Neural cell (in vitro differentiated cells): ENCODE data around the gene ANKFY1. TPM values are rescaled to one million over a fixed set of nuclear protein-coding genes. Genes with fewer than 3 reads are reported as not detected.

Experiments used
- H2AFZ ChIP-seq: fragments of 200-600, 300-800 bp; sonication (generic), shearing (Covaris generic); 2 replicates; pipeline ENCODE4 v1.6.0; 2014; ENCODE audit warnings: low read depth, mild to moderate bottlenecking, antibody characterized with exemption, low read length, moderate library complexity
- H3F3A ChIP-seq: fragments of 200-600 bp; shearing (Covaris generic); 2 replicates; pipeline ENCODE4 v1.6.1; 2016; ENCODE audit warnings: mild to moderate bottlenecking, moderate library complexity, mixed read lengths, antibody characterized with exemption, low read length; ENCODE audit not compliant: insufficient read depth, poor library complexity, severe bottlenecking
- H3K27ac ChIP-seq: fragments of 200-600, 300-800 bp; sonication (generic), shearing (Covaris generic); 2 replicates; pipeline ENCODE4 v1.5.1; 2014; ENCODE audit warnings: mild to moderate bottlenecking, low read length, moderate library complexity
- H3K27me3 ChIP-seq: fragments of 300-800, 200-600 bp; sonication (generic), shearing (Covaris generic); 2 replicates; pipeline ENCODE4 v1.6.0; 2014; ENCODE audit warnings: mild to moderate bottlenecking, low read depth, low read length, moderate library complexity; ENCODE audit not compliant: insufficient read depth
- H3K36me3 ChIP-seq: fragments of 300-800, 200-600 bp; sonication (generic), shearing (Covaris generic); 2 replicates; pipeline ENCODE4 v1.5.1; 2014; ENCODE audit warnings: mild to moderate bottlenecking, antibody characterized with exemption, low read length, moderate library complexity; ENCODE audit not compliant: insufficient read depth
- H3K4me2 ChIP-seq: fragments of 300-800, 200-600 bp; sonication (generic), shearing (Covaris generic); 2 replicates; pipeline ENCODE4 v1.6.0; 2014; ENCODE audit warnings: mild to moderate bottlenecking, low read length
- H3K4me3 ChIP-seq: fragments of 300-800, 200-600 bp; sonication (generic), shearing (Covaris generic); 2 replicates; pipeline ENCODE4 v1.5.1; 2014; ENCODE audit warnings: mild to moderate bottlenecking, low read length, moderate library complexity
- H3K79me2 ChIP-seq: fragments of 200-600 bp; shearing (Covaris generic); replicated peaks from 2 replicates; pipeline ENCODE4 v1.6.0; 2014; ENCODE audit warnings: mild to moderate bottlenecking, low read length, moderate library complexity; ENCODE audit not compliant: insufficient read depth
- H3K9ac ChIP-seq: fragments of 300-800, 200-600 bp; sonication (generic), shearing (Covaris generic); 2 replicates; pipeline ENCODE4 v1.6.1; 2016; ENCODE audit warnings: mild to moderate bottlenecking, low read length, mixed read lengths
- H3K9me2 ChIP-seq: fragments of 200-600 bp; shearing (Covaris generic); 2 replicates; pipeline ENCODE4 v1.6.1; 2016; ENCODE audit warnings: mild to moderate bottlenecking, low read length, mixed read lengths; ENCODE audit not compliant: insufficient read depth
- H3K9me3 ChIP-seq: fragments of 200-600, 300-800 bp; sonication (generic), shearing (Covaris generic); 2 replicates; pipeline ENCODE4 v1.6.1; 2016; ENCODE audit warnings: mild to moderate bottlenecking, mixed run types, low read length, moderate library complexity, mixed read lengths
- H4K20me1 ChIP-seq: fragments of 200-600 bp; shearing (Covaris generic); 2 replicates; pipeline ENCODE4 v1.6.1; 2016; ENCODE audit warnings: mild to moderate bottlenecking, mixed run types; ENCODE audit not compliant: insufficient read depth
- EP300 ChIP-seq: fragments of 450-650 bp; conservative IDR thresholded peaks from 2 replicates; pipeline ENCODE4 v1.6.1; 2014; ENCODE audit warnings: antibody characterized with exemption, mild to moderate bottlenecking, moderate library complexity; ENCODE audit not compliant: poor library complexity, severe bottlenecking
- EZH2 ChIP-seq: fragments of 200-600, 300-800 bp; shearing (Covaris generic), sonication (generic); IDR thresholded peaks from 2 replicates; pipeline ENCODE4 v1.6.1; 2014; ENCODE audit warnings: antibody characterized with exemption, low read length, borderline replicate concordance, mild to moderate bottlenecking; ENCODE audit not compliant: insufficient read depth, poor library complexity, severe bottlenecking
- MXI1 ChIP-seq: fragments of 450-650 bp; conservative IDR thresholded peaks from 2 replicates; pipeline ENCODE4 v1.6.1; 2014; ENCODE audit warnings: antibody characterized with exemption, mild to moderate bottlenecking; ENCODE audit not compliant: poor library complexity, severe bottlenecking
- POLR2AphosphoS5 ChIP-seq: IDR thresholded peaks from 2 replicates; pipeline ENCODE4 v1.6.1; 2012
- RAD21 ChIP-seq: fragments of 450-650 bp; conservative IDR thresholded peaks from 2 replicates; pipeline ENCODE4 v1.6.1; 2014; ENCODE audit warnings: antibody characterized with exemption, mild to moderate bottlenecking, moderate library complexity
- SMC3 ChIP-seq: fragments of 450-650 bp; conservative IDR thresholded peaks from 2 replicates; pipeline ENCODE4 v1.6.1; 2014; ENCODE audit warnings: antibody characterized with exemption, mild to moderate bottlenecking, moderate library complexity; ENCODE audit not compliant: poor library complexity
- TAF1 ChIP-seq: IDR thresholded peaks from 2 replicates; pipeline ENCODE4 v1.6.1; 2012; ENCODE audit warnings: low read depth
- polyA plus RNA-seq: library from polyadenylated mRNA; depleted of rRNA; stranded (reverse); fragments of >200 nt; gene quantifications from 2 replicates; pipeline ENCODE4 v1.2.3, GENCODE V29; 2014
- TF ChIP-seq, protein P1 (sequence below): fragments of 450-650 bp; IDR thresholded peaks from 2 replicates; pipeline ENCODE4 v1.5.1; 2014; ENCODE audit warnings: antibody characterized with exemption, mild to moderate bottlenecking, moderate library complexity; ENCODE audit not compliant: poor library complexity, severe bottlenecking
- TF ChIP-seq, protein P2 (sequence below): IDR thresholded peaks from 2 replicates; pipeline ENCODE4 v1.6.1; 2012; ENCODE audit warnings: borderline replicate concordance

ANKFY1 gene
- polyA plus RNA-seq, 1 donor from 2014 or later, result 25.6 TPM

DNA sequence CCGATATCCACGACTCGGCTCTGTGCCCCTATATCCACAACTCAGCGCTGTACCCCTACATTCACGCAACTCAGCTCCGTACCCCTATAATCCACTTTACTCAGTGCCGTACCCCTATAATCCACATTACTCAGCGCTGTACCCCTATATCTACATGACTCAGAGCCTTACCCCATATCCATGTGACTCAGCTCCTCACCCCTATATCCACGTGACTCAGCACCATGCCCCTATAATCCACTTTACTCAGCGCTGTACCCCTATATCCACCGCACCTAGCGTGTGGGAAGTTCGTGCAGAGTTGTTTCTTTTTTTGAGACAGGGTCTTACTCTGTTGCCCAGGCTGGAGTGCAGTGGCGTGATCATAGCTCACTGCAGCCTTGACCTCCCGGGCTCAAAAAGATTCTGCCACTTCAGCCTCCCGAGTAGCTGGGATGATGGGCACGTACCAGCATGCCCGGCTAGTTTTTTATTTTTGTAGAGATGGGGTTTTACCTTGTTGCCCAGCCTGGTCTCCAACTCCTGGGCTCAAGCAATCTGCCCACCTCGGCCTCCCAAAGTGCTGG lies 103.4 kb downstream of the ANKFY1 start:
- no peak overlapping the region for H3K27ac ChIP-seq
- TF ChIP-seq TAF1 (no peak), RAD21 (no peak), EZH2 (no peak), SMC3 (no peak), MXI1 (no peak)
- TF ChIP-seq, protein P1, sequence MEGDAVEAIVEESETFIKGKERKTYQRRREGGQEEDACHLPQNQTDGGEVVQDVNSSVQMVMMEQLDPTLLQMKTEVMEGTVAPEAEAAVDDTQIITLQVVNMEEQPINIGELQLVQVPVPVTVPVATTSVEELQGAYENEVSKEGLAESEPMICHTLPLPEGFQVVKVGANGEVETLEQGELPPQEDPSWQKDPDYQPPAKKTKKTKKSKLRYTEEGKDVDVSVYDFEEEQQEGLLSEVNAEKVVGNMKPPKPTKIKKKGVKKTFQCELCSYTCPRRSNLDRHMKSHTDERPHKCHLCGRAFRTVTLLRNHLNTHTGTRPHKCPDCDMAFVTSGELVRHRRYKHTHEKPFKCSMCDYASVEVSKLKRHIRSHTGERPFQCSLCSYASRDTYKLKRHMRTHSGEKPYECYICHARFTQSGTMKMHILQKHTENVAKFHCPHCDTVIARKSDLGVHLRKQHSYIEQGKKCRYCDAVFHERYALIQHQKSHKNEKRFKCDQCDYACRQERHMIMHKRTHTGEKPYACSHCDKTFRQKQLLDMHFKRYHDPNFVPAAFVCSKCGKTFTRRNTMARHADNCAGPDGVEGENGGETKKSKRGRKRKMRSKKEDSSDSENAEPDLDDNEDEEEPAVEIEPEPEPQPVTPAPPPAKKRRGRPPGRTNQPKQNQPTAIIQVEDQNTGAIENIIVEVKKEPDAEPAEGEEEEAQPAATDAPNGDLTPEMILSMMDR, result no peak
- H3K4me2 ChIP-seq, result no peak overlapping the region
- H2AFZ ChIP-seq, result no peak overlapping the region
- no peak overlapping the region for H3K9ac ChIP-seq
- peaks cover 5% of the 10 kb centered on the region for H3K36me3 ChIP-seq
- no peaks in the 10 kb centered on the region for H3F3A ChIP-seq
- H3K9me3 ChIP-seq, result no peaks in the 10 kb centered on the region
- no peaks in the 10 kb centered on the region for H3K9me2 ChIP-seq
- no peaks in the 10 kb centered on the region for H3K27me3 ChIP-seq
- H3K4me3 ChIP-seq, result no peak overlapping the region
- H3K79me2 ChIP-seq, result no peaks in the 10 kb centered on the region
- no peaks in the 10 kb centered on the region for H4K20me1 ChIP-seq

DNA sequence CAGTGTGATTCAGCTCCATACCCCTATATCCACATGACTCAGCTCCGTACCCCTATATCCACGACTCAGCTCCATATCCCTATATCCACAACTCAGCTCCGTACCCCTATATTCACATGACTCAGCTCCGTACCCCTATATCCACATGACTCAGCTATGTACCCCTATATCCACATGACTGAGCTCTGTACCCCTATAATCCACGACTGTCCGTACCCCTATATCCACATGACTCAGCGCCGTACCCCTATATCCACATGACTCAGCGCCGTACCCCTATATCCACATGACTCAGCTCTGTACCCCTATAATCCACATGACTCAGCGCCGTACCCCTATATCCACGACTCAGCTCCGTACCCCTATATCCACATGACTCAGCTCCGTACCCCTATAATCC lies 104.0 kb downstream of the ANKFY1 start:
- H3K9me2 ChIP-seq, result no peaks in the 10 kb centered on the region
- H2AFZ ChIP-seq, result no peak overlapping the region
- no peaks in the 10 kb centered on the region for H3K79me2 ChIP-seq
- H3K36me3 ChIP-seq, result peaks cover 5% of the 10 kb centered on the region
- no peaks in the 10 kb centered on the region for H3K27me3 ChIP-seq
- H3K4me3 ChIP-seq, result no peak overlapping the region
- H3K9ac ChIP-seq, result no peak overlapping the region
- H3F3A ChIP-seq, result no peaks in the 10 kb centered on the region
- no peaks in the 10 kb centered on the region for H4K20me1 ChIP-seq
- H3K9me3 ChIP-seq, result no peaks in the 10 kb centered on the region
- TF ChIP-seq, protein P1, result no peak
- TF ChIP-seq POLR2AphosphoS5, result no peak
- no peak for TF ChIP-seq EP300
- TF ChIP-seq RAD21, result no peak
- TF ChIP-seq MXI1, result no peak
- no peak for TF ChIP-seq SMC3
- TF ChIP-seq TAF1, result no peak
- no peak overlapping the region for H3K27ac ChIP-seq
- H3K4me2 ChIP-seq, result no peak overlapping the region

DNA sequence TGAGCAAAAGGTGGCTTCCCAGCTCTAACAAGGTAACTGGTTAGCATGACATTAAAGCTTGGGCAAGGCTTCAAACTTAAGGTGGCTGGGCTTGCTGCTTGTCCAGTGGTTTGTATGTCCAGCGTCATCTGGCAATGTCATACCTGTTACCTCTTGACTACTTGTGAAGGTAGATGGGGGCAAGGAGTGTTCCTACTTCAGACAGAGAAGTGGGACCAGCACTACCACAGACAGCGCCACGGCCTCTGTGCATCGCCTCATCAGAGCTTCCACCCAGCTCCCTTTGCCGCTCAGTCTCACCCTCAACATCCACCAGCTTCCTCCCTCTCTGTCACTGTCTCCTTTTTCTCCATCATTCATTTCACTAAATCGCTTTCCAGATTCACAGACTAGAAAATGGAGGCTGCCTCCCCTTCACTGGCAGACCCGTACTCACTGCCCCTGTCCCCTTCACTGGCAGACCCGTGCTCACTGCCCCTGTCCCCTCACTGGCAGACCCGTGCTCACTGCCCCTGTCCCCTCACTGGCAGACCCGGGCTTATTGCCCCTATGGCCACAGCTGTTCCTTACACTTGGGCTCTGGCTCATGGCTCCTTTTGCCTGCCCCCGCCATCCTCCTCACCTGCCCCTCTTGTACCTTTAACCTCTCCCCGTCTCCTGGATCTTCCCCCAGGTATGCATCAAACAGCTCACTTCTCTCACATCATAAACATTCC lies 106.0 kb downstream of the ANKFY1 start:
- H3K9ac ChIP-seq, result no peak overlapping the region
- no peaks in the 10 kb centered on the region for H3K27me3 ChIP-seq
- TF ChIP-seq EP300 (no peak), TAF1 (no peak), RAD21 (no peak), MXI1 (no peak), POLR2AphosphoS5 (no peak), EZH2 (no peak), SMC3 (no peak)
- TF ChIP-seq, protein P2, sequence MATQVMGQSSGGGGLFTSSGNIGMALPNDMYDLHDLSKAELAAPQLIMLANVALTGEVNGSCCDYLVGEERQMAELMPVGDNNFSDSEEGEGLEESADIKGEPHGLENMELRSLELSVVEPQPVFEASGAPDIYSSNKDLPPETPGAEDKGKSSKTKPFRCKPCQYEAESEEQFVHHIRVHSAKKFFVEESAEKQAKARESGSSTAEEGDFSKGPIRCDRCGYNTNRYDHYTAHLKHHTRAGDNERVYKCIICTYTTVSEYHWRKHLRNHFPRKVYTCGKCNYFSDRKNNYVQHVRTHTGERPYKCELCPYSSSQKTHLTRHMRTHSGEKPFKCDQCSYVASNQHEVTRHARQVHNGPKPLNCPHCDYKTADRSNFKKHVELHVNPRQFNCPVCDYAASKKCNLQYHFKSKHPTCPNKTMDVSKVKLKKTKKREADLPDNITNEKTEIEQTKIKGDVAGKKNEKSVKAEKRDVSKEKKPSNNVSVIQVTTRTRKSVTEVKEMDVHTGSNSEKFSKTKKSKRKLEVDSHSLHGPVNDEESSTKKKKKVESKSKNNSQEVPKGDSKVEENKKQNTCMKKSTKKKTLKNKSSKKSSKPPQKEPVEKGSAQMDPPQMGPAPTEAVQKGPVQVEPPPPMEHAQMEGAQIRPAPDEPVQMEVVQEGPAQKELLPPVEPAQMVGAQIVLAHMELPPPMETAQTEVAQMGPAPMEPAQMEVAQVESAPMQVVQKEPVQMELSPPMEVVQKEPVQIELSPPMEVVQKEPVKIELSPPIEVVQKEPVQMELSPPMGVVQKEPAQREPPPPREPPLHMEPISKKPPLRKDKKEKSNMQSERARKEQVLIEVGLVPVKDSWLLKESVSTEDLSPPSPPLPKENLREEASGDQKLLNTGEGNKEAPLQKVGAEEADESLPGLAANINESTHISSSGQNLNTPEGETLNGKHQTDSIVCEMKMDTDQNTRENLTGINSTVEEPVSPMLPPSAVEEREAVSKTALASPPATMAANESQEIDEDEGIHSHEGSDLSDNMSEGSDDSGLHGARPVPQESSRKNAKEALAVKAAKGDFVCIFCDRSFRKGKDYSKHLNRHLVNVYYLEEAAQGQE, result no peak
- TF ChIP-seq, protein P1, result no peak
- H3K27ac ChIP-seq, result no peak overlapping the region
- no peaks in the 10 kb centered on the region for H4K20me1 ChIP-seq
- H3K4me2 ChIP-seq, result no peak overlapping the region
- peaks cover 5% of the 10 kb centered on the region for H3K36me3 ChIP-seq
- H3F3A ChIP-seq, result no peaks in the 10 kb centered on the region
- H3K9me3 ChIP-seq, result no peaks in the 10 kb centered on the region
- H3K9me2 ChIP-seq, result no peaks in the 10 kb centered on the region
- H2AFZ ChIP-seq, result no peak overlapping the region
- H3K4me3 ChIP-seq, result no peak overlapping the region
- H3K79me2 ChIP-seq, result no peaks in the 10 kb centered on the region
